ENCODE results near the gene SYT9. TPM values are rescaled to one million over a fixed set of nuclear protein-coding genes. Genes with fewer than 3 reads are reported as not detected.

Gene SYT9
- total RNA-seq, 1 donor from 2014 or later, result 1.0 TPM

- no peaks in the 10 kb centered on the region for H3K27me3 ChIP-seq (ENCODE audit: control insufficient read depth, insufficient read depth, low read length)
- DNase-seq (ENCODE audit: low read depth), result no peak
- H3K4me3 ChIP-seq (ENCODE audit: low read depth, low read length), result no peak overlapping the region
- TF ChIP-seq CTCF (IDR thresholded peaks at IDR 0.05; ENCODE audit: insufficient read depth, low read length, poor library complexity, severe bottlenecking), result no peak
- H3K36me3 ChIP-seq (ENCODE audit: control insufficient read depth, insufficient read depth, low read length), result no peaks in the 10 kb centered on the region
Observed at GRCh38 chr11:7436146-7436545, 184.4 kb downstream of the SYT9 start.

- no peak for DNase-seq (ENCODE audit: low read depth)
- no peak for TF ChIP-seq CTCF (IDR thresholded peaks at IDR 0.05; ENCODE audit: insufficient read depth, low read length, poor library complexity, severe bottlenecking)
- H3K36me3 ChIP-seq (ENCODE audit: control insufficient read depth, insufficient read depth, low read length), result no peaks in the 10 kb centered on the region
- no peaks in the 10 kb centered on the region for H3K27me3 ChIP-seq (ENCODE audit: control insufficient read depth, insufficient read depth, low read length)
- H3K4me3 ChIP-seq (ENCODE audit: low read depth, low read length), result no peak overlapping the region
Observed at GRCh38 chr11:7436657-7437056, 185.0 kb downstream of the SYT9 start.

- DNase-seq (ENCODE audit: low read depth), result no peak
- no peak for TF ChIP-seq CTCF (IDR thresholded peaks at IDR 0.05; ENCODE audit: insufficient read depth, low read length, poor library complexity, severe bottlenecking)
- Histone ChIP-seq H3K4me3 (ENCODE audit: low read depth, low read length) (no peak overlapping the region), H3K36me3 (ENCODE audit: control insufficient read depth, insufficient read depth, low read length) (no peaks in the 10 kb centered on the region), H3K27me3 (ENCODE audit: control insufficient read depth, insufficient read depth, low read length) (no peaks in the 10 kb centered on the region)
Observed at GRCh38 chr11:7437696-7438095, 186.0 kb downstream of the SYT9 start.

GRCh38 chr11:7439746-7440320 is 188.1 kb downstream of the SYT9 start:
- no peaks in the 10 kb centered on the region for H3K27me3 ChIP-seq (ENCODE audit: control insufficient read depth, insufficient read depth, low read length)
- no peaks in the 10 kb centered on the region for H3K36me3 ChIP-seq (ENCODE audit: control insufficient read depth, insufficient read depth, low read length)
- no peak overlapping the region for H3K4me3 ChIP-seq (ENCODE audit: low read depth, low read length)
- DNase-seq (ENCODE audit: low read depth), result no peak
- TF ChIP-seq CTCF (IDR thresholded peaks at IDR 0.05; ENCODE audit: insufficient read depth, low read length, poor library complexity, severe bottlenecking), result no peak

GRCh38 chr11:7442588-7443215 is 191.0 kb downstream of the SYT9 start:
- H3K27me3 ChIP-seq (ENCODE audit: control insufficient read depth, insufficient read depth, low read length), result no peaks in the 10 kb centered on the region
- no peak for DNase-seq (ENCODE audit: low read depth)
- peak; percentile 95 for TF ChIP-seq CTCF (IDR thresholded peaks at IDR 0.05; ENCODE audit: insufficient read depth, low read length, poor library complexity, severe bottlenecking)
- no peaks in the 10 kb centered on the region for H3K36me3 ChIP-seq (ENCODE audit: control insufficient read depth, insufficient read depth, low read length)
- no peak overlapping the region for H3K4me3 ChIP-seq (ENCODE audit: low read depth, low read length)
